HepG2 (cell line): Measurements from ENCODE around the gene SCMH1. TPM values are rescaled to one million over a fixed set of nuclear protein-coding genes. Genes with fewer than 3 reads are reported as not detected.

Source experiments
- ATAC-seq: fragments of 200-7000 bp; cut with Tn5 transposase; 3 replicates; pipeline ENCODE4 v1.9.1; 2020; ENCODE audit warnings: mild to moderate bottlenecking, moderate library complexity
- BruUV-seq: library from RNA; stranded (reverse); fragments of 400-500 nt; replicated peaks from 2 replicates; lab custom pipeline; 2021; lab: Mats Ljungman, UMichigan
- CTCF ChIA-PET: fragments of 300-600 bp; formaldehyde crosslinking; extraction: SDS; loops from one replicate; lab custom pipeline; 2021; ENCODE audit warnings: low total read pairs, inconsistent platforms, low intra/inter-chr PET ratio; lab: Yijun Ruan, JAX
- POLR2A ChIA-PET: fragments of 350-600 bp; sonication (Branson Sonifier 250); formaldehyde crosslinking; loops from one replicate; lab custom pipeline; 2020; ENCODE audit warnings: antibody characterized with exemption, inconsistent platforms; lab: Yijun Ruan, JAX
- DNase-seq: peaks from one replicate; pipeline ENCODE4 v3.0.0-alpha.2; 2015; ENCODE audit warnings: low spot score
- FAIRE-seq: peaks from 3 replicates; lab custom pipeline; 2011; peaks lifted over from hg19 to GRCh38; lab: Jason Lieb, UNC
- H2AFZ ChIP-seq: one replicate; pipeline ENCODE4 v1.6.1; 2011; ENCODE audit warnings: low read length, inconsistent platforms
- H3K27ac ChIP-seq: fragments of 300-600 bp; 3 replicates; pipeline ENCODE4 v1.8.0; 2011; ENCODE audit warnings: mixed run types, mild to moderate bottlenecking, mixed read lengths, low read length, inconsistent platforms; ENCODE audit not compliant: insufficient read depth; ENCODE audit errors: extremely low read length
- H3K27me3 ChIP-seq, 2 experiments: fragments of 200-600 bp in 1 of 2; 2 replicates in 1 of 2; 3 replicates in 1 of 2; pipeline versions ENCODE4 v1.6.0 to v1.8.0; 2011; ENCODE audit warnings: low read length in 2 of 2, mild to moderate bottlenecking in 2 of 2, moderate library complexity in 2 of 2, inconsistent platforms in 1 of 2; ENCODE audit not compliant: insufficient read depth in 2 of 2, control insufficient read depth in 1 of 2
- H3K36me3 ChIP-seq, 2 experiments: fragments of 200-600 bp in 1 of 2; replicated peaks in 1 of 2; 2 replicates in 1 of 2; 3 replicates in 1 of 2; pipeline versions ENCODE4 v1.5.1 to v1.8.0; 2011; ENCODE audit warnings: low read length in 2 of 2, inconsistent platforms in 1 of 2; ENCODE audit not compliant: insufficient read depth in 2 of 2, control insufficient read depth in 1 of 2
- H3K4me1 ChIP-seq: 2 replicates; pipeline ENCODE4 v1.5.1; 2012; ENCODE audit warnings: low read length, inconsistent platforms; ENCODE audit not compliant: insufficient read depth
- H3K4me2 ChIP-seq: 2 replicates; pipeline ENCODE4 v1.6.0; 2011; ENCODE audit warnings: low read depth, low read length, inconsistent platforms
- H3K4me3 ChIP-seq, 3 experiments: fragments of 200-600 bp in 1 of 3; sonication (generic), shearing (Covaris generic) in 1 of 3; replicated peaks in 1 of 3; 2 replicates each; pipeline ENCODE4 v1.5.1; 2011 to 2016; ENCODE audit warnings: low read length in 3 of 3, inconsistent platforms in 2 of 3, low read depth in 2 of 3, mild to moderate bottlenecking in 2 of 3, control low read depth in 1 of 3, mixed read lengths in 1 of 3; ENCODE audit not compliant: insufficient read depth in 1 of 3
- H3K79me2 ChIP-seq: one replicate; pipeline ENCODE4 v1.6.1; 2011; ENCODE audit warnings: low read length, inconsistent platforms; ENCODE audit not compliant: insufficient read depth
- H3K9ac ChIP-seq: 2 replicates; pipeline ENCODE4 v1.6.0; 2011; ENCODE audit warnings: mild to moderate bottlenecking, low read depth, low read length, inconsistent platforms; ENCODE audit not compliant: insufficient read depth
- H3K9me3 ChIP-seq: 2 replicates; pipeline ENCODE4 v1.5.1; 2012; ENCODE audit warnings: mild to moderate bottlenecking, low read length
- H4K20me1 ChIP-seq: 2 replicates; pipeline ENCODE4 v1.6.0; 2011; ENCODE audit warnings: inconsistent platforms, mild to moderate bottlenecking, low read length, moderate library complexity; ENCODE audit not compliant: insufficient read depth
- ARID5B ChIP-seq: IDR thresholded peaks from 2 replicates; pipeline ENCODE4 v1.4.0; 2020; ENCODE audit warnings: mild to moderate bottlenecking, missing genetic modification reagents
- ELF3 ChIP-seq: IDR thresholded peaks from 2 replicates; pipeline ENCODE4 v1.6.1; 2016; ENCODE audit warnings: missing genetic modification reagents, missing compliant biosample characterization
- GATAD2A ChIP-seq: IDR thresholded peaks from 2 replicates; pipeline ENCODE4 v1.6.1; 2016
- HOXA3 ChIP-seq: sonication (generic); formaldehyde crosslinking; IDR thresholded peaks from 2 replicates; pipeline ENCODE4 v1.5.0; 2020; ENCODE audit warnings: missing genetic modification reagents
- KMT2A ChIP-seq: sonication (generic); formaldehyde crosslinking; IDR thresholded peaks from 2 replicates; pipeline ENCODE4 v1.4.0; 2020; ENCODE audit warnings: missing genetic modification reagents
- KMT2B ChIP-seq: IDR thresholded peaks from 2 replicates; pipeline ENCODE4 v1.6.1; 2016; ENCODE audit warnings: missing genetic modification reagents, missing compliant biosample characterization
- NBN ChIP-seq: fragments of 450-650 bp; conservative IDR thresholded peaks from 2 replicates; pipeline ENCODE4 v1.6.1; 2017
- RCOR2 ChIP-seq: IDR thresholded peaks from 2 replicates; pipeline ENCODE4 v1.6.1; 2016; ENCODE audit warnings: missing biosample characterization, missing genetic modification reagents
- SOX13 ChIP-seq, 3 experiments: fragments of 450-650 bp in 1 of 3; sonication (generic) in 1 of 3; formaldehyde crosslinking in 1 of 3; IDR thresholded peaks in 2 of 3; conservative IDR thresholded peaks in 1 of 3; 2 replicates each; pipeline versions ENCODE4 v1.5.0 to v1.6.1; 2016 to 2020; ENCODE audit warnings: antibody characterized with exemption in 1 of 3, mild to moderate bottlenecking in 1 of 3, missing compliant biosample characterization in 1 of 3, missing genetic modification reagents in 1 of 3, moderate library complexity in 1 of 3
- ZBTB34 ChIP-seq: sonication (generic); formaldehyde crosslinking; IDR thresholded peaks from 2 replicates; pipeline ENCODE4 v1.8.0; 2022; ENCODE audit warnings: mild to moderate bottlenecking, missing genetic modification reagents
- ZBTB38 ChIP-seq: sonication (generic); formaldehyde crosslinking; IDR thresholded peaks from 2 replicates; pipeline ENCODE4 v1.5.1; 2020; ENCODE audit warnings: mild to moderate bottlenecking, missing genetic modification reagents
- ZNF331 ChIP-seq: sonication (generic); formaldehyde crosslinking; IDR thresholded peaks from 2 replicates; pipeline ENCODE4 v1.4.0; 2020; ENCODE audit warnings: missing genetic modification reagents
- ZNF740 ChIP-seq: sonication (generic); formaldehyde crosslinking; IDR thresholded peaks from 2 replicates; pipeline ENCODE4 v1.4.0; 2020; ENCODE audit warnings: missing genetic modification reagents
- ZSCAN12 ChIP-seq: sonication (generic); formaldehyde crosslinking; IDR thresholded peaks from 2 replicates; pipeline ENCODE4 v1.9.0; 2021; ENCODE audit warnings: mild to moderate bottlenecking, missing genetic modification reagents
- WGBS: methylation state at CpG from one replicate; pipeline ENCODE4 v1.1.6; 2017; ENCODE audit warnings: low lambda C conversion rate; 5-methylcytosine and 5-hydroxymethylcytosine counted together
- in situ Hi-C: cut with HindIII; loops from 2 replicates; pipeline ENCODE4 v1.10.0; 2017; ENCODE audit warnings: low pct_unique_long_range_greater_than_20kb; ENCODE audit not compliant: extremely low pct_ligation_motif_present
- intact Hi-C: fragments of 100-400 bp; cut with micrococcal nuclease; formaldehyde crosslinking; loops from one replicate; pipeline ENCODE4 v1.10.0; 2022; ENCODE audit not compliant: unreplicated experiment
- polyA plus RNA-seq, 8 experiments: library from polyadenylated mRNA; depleted of rRNA in 3 of 8; stranded (reverse) in 7 of 8; unstranded in 1 of 8; fragments of >200 nt; fragmentation: Illumina TruSeq in 4 of 8; extraction: Trizol in 4 of 8; gene quantifications; 2 replicates each; pipeline versions ENCODE4 v1.2.1 to v1.2.3, GENCODE V29; 2011 to 2016; ENCODE audit warnings: low read depth in 4 of 8, missing spikeins in 1 of 8, mixed read lengths in 1 of 8; ENCODE audit not compliant: insufficient read depth in 1 of 8
- total RNA-seq, 5 experiments: library from RNA; depleted of rRNA; stranded (reverse); fragments of >200 nt; fragmentation: Illumina TruSeq; extraction: Trizol; gene quantifications; 2 replicates each; pipeline ENCODE4 v1.2.3, GENCODE V29; 2016; ENCODE audit warnings: low read depth in 1 of 5
- TF ChIP-seq, protein P1 (sequence below): sonication (generic); formaldehyde crosslinking; conservative IDR thresholded peaks from 2 replicates; pipeline ENCODE4 v1.4.0; 2020; ENCODE audit warnings: mild to moderate bottlenecking, missing genetic modification reagents, moderate library complexity

SCMH1 gene
- total and polyA plus RNA-seq, 2 of the 13 experiments (the other 11 are each of a cell fraction or from before 2014, with no cell fraction given), result 41.8 to 52.6 TPM

GRCh38 chr1:40988280-40988679 is 253.8 kb downstream of the SCMH1 start:
- H3K27me3 ChIP-seq, result no peaks in the 10 kb centered on the region
- peak overlapping the region; percentile 45 for H3K27ac ChIP-seq
- BruUV-seq, result no TSS peak
- no peak overlapping the region for H3K9ac ChIP-seq
- intact Hi-C loops, result no loop called here
- peak; percentile 43 for ATAC-seq
- no peaks in the 10 kb centered on the region for H3K9me3 ChIP-seq
- 21% methylated on average over 3 of the region's 3 CpGs for WGBS
- FAIRE-seq, result peak; percentile 66
- H4K20me1 ChIP-seq, result no peaks in the 10 kb centered on the region
- peaks cover 61% of the 10 kb centered on the region for H3K4me1 ChIP-seq
- H3K36me3 ChIP-seq, result peaks cover 26 to 88% of the 10 kb centered on the region in 2 experiments
- peak; percentile 27 for DNase-seq
- ChIA-PET CTCF (no interaction called here), POLR2A (interaction anchor here (1.3 kb wide), 1 partner anchor 8 kb away, joined by 5 read pairs; no protein-coding TSS in a partner anchor)
- in situ Hi-C loops, result no loop called here
- no peak overlapping the region; a peak in 1 of 6 replicates for H3K4me3 ChIP-seq
- H3K79me2 ChIP-seq, result peaks cover 6% of the 10 kb centered on the region
- H3K4me2 ChIP-seq, result peak overlapping the region; percentile 25
- H2AFZ ChIP-seq, result no peak overlapping the region
- TF ChIP-seq ZBTB38 (CRISPR knock-in tag), result no peak
- no peak for TF ChIP-seq ZSCAN12 (CRISPR knock-in tag)
- 0 out of 2 replicates have a peak, but pooled peaks have one; percentile 9 for TF ChIP-seq ZBTB34 (CRISPR knock-in tag)
- TF ChIP-seq KMT2B (CRISPR knock-in tag), result 0 out of 2 replicates have a peak, but pooled peaks have one; percentile 34
- no peak for TF ChIP-seq NBN
- no peak for TF ChIP-seq SOX13 (IDR thresholded peaks at IDR 0.05)
- TF ChIP-seq SOX13 (CRISPR knock-in tag; conservative IDR thresholded peaks at IDR 0.05 in 1 of 2, IDR thresholded peaks at IDR 0.05 in 1 of 2), result peak in 1 of 2 experiments; percentile 39; a peak in 1 of 4 replicates
- TF ChIP-seq HOXA3 (CRISPR knock-in tag), result no peak
- no peak for TF ChIP-seq ZNF740 (CRISPR knock-in tag)
- TF ChIP-seq RCOR2 (CRISPR knock-in tag), result 0 out of 2 replicates have a peak, but pooled peaks have one; percentile 58
- TF ChIP-seq ZNF331 (CRISPR knock-in tag), result 0 out of 2 replicates have a peak, but pooled peaks have one; percentile 24
- TF ChIP-seq GATAD2A (CRISPR knock-in tag), result peak; percentile 49; the same call in 1 of the 2 replicates
- TF ChIP-seq, protein P1, sequence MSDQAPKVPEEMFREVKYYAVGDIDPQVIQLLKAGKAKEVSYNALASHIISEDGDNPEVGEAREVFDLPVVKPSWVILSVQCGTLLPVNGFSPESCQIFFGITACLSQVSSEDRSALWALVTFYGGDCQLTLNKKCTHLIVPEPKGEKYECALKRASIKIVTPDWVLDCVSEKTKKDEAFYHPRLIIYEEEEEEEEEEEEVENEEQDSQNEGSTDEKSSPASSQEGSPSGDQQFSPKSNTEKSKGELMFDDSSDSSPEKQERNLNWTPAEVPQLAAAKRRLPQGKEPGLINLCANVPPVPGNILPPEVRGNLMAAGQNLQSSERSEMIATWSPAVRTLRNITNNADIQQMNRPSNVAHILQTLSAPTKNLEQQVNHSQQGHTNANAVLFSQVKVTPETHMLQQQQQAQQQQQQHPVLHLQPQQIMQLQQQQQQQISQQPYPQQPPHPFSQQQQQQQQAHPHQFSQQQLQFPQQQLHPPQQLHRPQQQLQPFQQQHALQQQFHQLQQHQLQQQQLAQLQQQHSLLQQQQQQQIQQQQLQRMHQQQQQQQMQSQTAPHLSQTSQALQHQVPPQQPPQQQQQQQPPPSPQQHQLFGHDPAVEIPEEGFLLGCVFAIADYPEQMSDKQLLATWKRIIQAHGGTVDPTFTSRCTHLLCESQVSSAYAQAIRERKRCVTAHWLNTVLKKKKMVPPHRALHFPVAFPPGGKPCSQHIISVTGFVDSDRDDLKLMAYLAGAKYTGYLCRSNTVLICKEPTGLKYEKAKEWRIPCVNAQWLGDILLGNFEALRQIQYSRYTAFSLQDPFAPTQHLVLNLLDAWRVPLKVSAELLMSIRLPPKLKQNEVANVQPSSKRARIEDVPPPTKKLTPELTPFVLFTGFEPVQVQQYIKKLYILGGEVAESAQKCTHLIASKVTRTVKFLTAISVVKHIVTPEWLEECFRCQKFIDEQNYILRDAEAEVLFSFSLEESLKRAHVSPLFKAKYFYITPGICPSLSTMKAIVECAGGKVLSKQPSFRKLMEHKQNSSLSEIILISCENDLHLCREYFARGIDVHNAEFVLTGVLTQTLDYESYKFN (CRISPR knock-in tag), result peak; percentile 58; the same call in 1 of the 2 replicates
- peak; percentile 44; the same call in 1 of the 2 replicates for TF ChIP-seq ARID5B (CRISPR knock-in tag)
- TF ChIP-seq KMT2A, result no peak
- 0 out of 2 replicates have a peak, but pooled peaks have one; percentile 45 for TF ChIP-seq ELF3 (CRISPR knock-in tag)
